ENCODE data around the gene YBX2. TPM values are rescaled to one million over a fixed set of nuclear protein-coding genes. Genes with fewer than 3 reads are reported as not detected.
A peak's percentile ranks its signal among the peaks of the same experiment; 100 is the strongest.

Gene YBX2
- total RNA-seq, 1 donor from 2014 or later: 0.26 TPM

DNA sequence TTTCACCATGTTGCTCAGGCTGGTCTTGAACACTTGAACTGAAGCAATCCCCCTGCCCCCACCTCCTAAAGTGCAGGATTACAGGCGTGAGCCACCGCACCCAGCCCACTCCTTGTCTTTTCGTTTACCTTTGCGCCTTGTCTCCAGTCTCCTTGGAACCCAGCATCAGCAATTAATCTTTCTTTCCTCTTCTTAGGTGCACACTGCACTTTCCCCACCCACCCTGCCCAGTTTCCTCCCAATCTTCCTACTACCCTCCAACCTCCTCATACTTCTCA is 30.7 kb downstream of the YBX2 start:
- peak overlapping the region; percentile 97 for H3K4me3 ChIP-seq (ENCODE audit: low read depth, low read length)
- H3K36me3 ChIP-seq (ENCODE audit: control insufficient read depth, insufficient read depth, low read length): peaks cover 8% of the 10 kb centered on the region
- TF ChIP-seq, protein P1, sequence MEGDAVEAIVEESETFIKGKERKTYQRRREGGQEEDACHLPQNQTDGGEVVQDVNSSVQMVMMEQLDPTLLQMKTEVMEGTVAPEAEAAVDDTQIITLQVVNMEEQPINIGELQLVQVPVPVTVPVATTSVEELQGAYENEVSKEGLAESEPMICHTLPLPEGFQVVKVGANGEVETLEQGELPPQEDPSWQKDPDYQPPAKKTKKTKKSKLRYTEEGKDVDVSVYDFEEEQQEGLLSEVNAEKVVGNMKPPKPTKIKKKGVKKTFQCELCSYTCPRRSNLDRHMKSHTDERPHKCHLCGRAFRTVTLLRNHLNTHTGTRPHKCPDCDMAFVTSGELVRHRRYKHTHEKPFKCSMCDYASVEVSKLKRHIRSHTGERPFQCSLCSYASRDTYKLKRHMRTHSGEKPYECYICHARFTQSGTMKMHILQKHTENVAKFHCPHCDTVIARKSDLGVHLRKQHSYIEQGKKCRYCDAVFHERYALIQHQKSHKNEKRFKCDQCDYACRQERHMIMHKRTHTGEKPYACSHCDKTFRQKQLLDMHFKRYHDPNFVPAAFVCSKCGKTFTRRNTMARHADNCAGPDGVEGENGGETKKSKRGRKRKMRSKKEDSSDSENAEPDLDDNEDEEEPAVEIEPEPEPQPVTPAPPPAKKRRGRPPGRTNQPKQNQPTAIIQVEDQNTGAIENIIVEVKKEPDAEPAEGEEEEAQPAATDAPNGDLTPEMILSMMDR (IDR thresholded peaks at IDR 0.05; ENCODE audit: insufficient read depth, low read length, severe bottlenecking): no peak
- H3K27me3 ChIP-seq (ENCODE audit: control insufficient read depth, insufficient read depth, low read length): no peaks in the 10 kb centered on the region
- no peak for DNase-seq (ENCODE audit: low read depth)
- FAIRE-seq: no peak

DNA sequence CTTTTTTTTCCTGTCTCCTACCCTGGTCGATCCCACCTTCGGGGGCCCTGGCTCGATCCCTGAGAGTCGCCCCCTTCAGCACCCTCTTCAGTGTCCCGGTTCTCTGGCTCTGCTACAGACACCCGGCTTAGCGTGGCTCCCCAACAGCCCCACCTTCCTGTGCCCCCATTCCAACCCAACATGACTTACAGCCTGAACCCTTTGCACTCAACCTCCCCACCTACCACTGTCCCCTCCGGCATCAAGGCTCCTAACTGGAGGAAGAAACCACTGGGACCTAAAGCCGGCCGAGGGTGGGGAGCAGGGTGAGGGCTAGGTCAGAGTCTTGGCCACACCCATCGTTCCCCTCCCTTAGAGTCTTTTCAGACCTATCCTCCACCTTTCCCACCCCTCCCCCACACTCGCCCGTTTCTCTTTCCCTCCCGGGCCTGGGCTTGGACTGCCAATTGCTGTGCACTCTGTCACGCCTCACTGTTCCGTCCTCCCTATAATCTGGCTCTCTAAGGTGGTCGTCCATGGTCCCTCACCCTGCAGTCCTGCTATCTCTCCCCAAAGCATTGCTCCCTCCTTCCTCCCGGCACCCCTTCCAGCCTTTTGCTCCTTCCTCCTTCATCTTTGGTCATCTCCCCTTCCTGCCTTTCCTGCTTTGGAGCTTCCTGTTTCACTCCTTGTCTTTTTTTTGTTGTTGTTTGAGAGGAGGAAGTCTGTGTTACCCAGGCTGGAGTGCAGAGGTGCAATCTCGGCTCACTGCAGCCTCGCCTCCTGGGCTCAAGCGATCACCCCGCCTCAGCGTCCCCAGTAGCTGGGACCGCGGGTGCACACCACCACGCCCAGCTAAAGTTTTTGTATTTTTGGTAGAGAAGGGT is 31.3 kb downstream of the YBX2 start:
- peak; percentile 32 for DNase-seq (ENCODE audit: low read depth)
- Histone ChIP-seq H3K27me3 (ENCODE audit: control insufficient read depth, insufficient read depth, low read length) (no peaks in the 10 kb centered on the region), H3K36me3 (ENCODE audit: control insufficient read depth, insufficient read depth, low read length) (peaks cover 11% of the 10 kb centered on the region), H3K4me3 (ENCODE audit: low read depth, low read length) (peak overlapping the region; percentile 97)
- TF ChIP-seq, protein P1 (IDR thresholded peaks at IDR 0.05; ENCODE audit: insufficient read depth, low read length, severe bottlenecking): no peak
- peak; percentile 28 for FAIRE-seq

DNA sequence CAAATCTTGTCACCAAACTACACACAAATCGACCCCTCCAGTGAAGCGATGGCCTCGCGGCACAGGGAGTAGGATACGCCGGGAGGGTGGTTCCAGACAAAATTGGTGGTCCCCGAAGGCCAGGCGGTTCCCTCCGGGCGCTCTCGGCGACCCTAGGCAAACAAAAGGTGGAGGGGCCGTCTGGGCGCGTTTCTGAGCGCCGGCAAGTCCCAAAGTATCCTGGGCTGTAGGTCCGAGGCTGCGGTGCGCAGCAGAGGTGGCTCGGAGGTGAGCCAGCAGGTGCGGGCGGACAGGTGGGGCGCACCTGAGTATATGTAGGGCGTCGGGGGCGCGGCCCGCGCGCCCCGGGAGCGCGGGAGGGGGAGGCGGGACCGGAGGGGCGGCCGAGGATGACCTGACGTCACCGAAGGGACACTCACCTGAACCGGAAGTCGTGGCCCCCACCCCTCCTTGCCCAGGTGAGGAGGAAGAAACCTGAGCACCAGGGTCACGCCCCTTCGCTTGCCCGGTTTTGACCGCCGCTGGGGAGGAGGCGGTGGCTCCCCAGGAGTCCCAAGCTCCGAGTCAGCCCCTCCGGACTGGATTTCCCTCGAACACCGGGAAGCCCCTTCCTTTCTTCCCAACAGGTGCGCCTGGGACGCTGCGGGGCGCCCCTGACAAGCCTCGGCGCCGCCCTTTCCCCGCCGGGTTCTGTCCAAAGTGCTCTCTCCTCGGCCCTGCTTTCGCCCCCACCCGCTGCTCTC is 32.1 kb downstream of the YBX2 start, which contains the start of gene CLDN7:
TSS of gene CLDN7 (minus strand) at position 287 of the 743 bp plus-strand sequence. CDS start 435 bp downstream, outside the sequence.
- H3K27me3 ChIP-seq (ENCODE audit: control insufficient read depth, insufficient read depth, low read length): no peaks in the 10 kb centered on the region
- peaks cover 11% of the 10 kb centered on the region for H3K36me3 ChIP-seq (ENCODE audit: control insufficient read depth, insufficient read depth, low read length)
- TF ChIP-seq, protein P1 (IDR thresholded peaks at IDR 0.05; ENCODE audit: insufficient read depth, low read length, severe bottlenecking): peak; percentile 48
- peak within 1 kb of the TSS; percentile 97 for H3K4me3 ChIP-seq (ENCODE audit: low read depth, low read length)
- no peak for FAIRE-seq
- peak; percentile 27 for DNase-seq (ENCODE audit: low read depth)

DNA sequence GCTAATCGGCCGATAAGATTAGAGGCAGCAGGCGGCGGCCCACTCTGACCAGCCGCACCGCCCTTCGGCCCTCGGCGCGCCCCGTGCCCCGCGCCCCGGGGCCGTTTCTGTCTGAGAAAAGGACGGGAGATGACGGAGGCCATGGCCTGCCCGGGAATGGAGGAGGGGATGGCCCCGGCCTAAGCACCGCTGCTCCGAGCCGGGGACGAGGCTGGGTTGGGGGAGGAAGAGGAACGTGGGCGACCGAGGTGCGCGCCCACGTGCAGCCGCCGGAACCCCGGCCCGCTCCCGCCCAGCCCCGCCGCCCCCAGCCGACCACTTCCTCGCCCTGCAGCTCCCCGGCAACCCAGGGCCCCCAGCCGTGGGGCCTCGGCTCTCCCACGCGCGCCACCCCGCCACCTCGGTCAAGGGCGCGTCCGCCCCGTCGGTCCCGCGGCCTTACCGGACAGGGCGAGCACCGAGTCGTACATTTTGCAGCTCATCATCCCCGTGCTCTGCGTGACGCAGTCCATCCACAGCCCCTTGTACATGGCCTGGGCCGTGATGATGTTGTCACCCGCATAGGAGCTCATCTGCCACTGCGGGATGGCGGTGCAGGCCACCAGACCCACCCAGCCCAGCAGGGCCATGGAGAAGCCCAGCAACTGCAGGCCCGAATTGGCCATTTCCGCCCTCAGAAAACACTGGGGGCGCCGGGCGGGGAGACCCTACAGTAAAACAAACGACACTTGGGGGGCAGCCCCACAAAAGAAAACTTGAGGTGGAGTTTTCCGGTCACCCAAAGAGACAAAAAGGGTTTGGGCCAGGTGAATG is 32.9 kb downstream of the YBX2 start:
- FAIRE-seq (no peak), DNase-seq (ENCODE audit: low read depth) (no peak)
- peak overlapping the region; percentile 97 for H3K4me3 ChIP-seq (ENCODE audit: low read depth, low read length)
- peaks cover 11% of the 10 kb centered on the region for H3K36me3 ChIP-seq (ENCODE audit: control insufficient read depth, insufficient read depth, low read length)
- H3K27me3 ChIP-seq (ENCODE audit: control insufficient read depth, insufficient read depth, low read length): no peaks in the 10 kb centered on the region
- TF ChIP-seq, protein P1 (IDR thresholded peaks at IDR 0.05; ENCODE audit: insufficient read depth, low read length, severe bottlenecking): no peak

DNA sequence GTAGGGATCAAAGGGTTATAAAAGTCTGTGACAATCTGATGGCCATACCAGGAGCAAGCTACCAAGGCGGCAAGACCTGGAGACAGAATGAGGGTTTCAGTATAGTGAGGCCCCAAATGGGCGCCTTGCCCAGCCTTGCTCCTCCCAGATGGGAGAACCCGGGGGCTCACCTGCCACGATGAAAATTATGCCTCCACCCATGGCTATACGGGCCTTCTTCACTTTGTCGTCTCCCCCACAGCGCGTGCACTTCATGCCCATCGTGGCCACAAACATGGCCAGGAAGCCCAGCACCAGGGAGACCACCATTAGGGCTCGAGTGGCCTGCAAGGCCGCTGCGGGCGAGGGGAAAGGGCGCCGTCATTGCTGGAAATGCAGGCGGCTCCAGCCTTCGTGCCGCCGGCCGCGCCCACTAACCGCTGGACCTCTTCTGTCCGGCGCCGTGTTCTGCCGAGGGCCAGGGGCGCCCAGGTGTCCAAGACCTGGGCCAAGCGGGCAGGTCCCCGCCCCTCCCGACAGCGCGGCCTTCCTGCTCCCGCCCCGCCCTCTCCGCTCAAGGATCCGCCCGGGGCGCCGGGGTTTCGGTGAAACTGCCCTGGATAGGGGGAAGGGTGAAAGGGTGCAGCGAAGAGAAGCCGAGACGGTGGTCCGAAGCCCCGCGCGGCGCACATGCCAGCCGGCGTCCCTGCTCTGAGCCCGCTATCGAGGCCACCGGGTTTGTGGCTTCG is 33.6 kb downstream of the YBX2 start:
- TF ChIP-seq, protein P1 (IDR thresholded peaks at IDR 0.05; ENCODE audit: insufficient read depth, low read length, severe bottlenecking): no peak
- FAIRE-seq: no peak
- peaks cover 11% of the 10 kb centered on the region for H3K36me3 ChIP-seq (ENCODE audit: control insufficient read depth, insufficient read depth, low read length)
- peak; percentile 30 for DNase-seq (ENCODE audit: low read depth)
- H3K4me3 ChIP-seq (ENCODE audit: low read depth, low read length): peak overlapping the region; percentile 97
- no peaks in the 10 kb centered on the region for H3K27me3 ChIP-seq (ENCODE audit: control insufficient read depth, insufficient read depth, low read length)

All from bronchial epithelial cell (primary cell).